C4-2B (cell line): ENCODE measurements around the gene GMFB.

Experiments used
- ZFX ChIP-seq: fragments of 450-650 bp; IDR thresholded peaks from 2 replicates; pipeline ENCODE4 v1.6.1; 2017
- TF ChIP-seq, protein P1 (sequence below): fragments of 450-650 bp; conservative IDR thresholded peaks from 2 replicates; pipeline ENCODE4 v1.5.1; 2017; ENCODE audit warnings: mild to moderate bottlenecking

- TF ChIP-seq, protein P1, sequence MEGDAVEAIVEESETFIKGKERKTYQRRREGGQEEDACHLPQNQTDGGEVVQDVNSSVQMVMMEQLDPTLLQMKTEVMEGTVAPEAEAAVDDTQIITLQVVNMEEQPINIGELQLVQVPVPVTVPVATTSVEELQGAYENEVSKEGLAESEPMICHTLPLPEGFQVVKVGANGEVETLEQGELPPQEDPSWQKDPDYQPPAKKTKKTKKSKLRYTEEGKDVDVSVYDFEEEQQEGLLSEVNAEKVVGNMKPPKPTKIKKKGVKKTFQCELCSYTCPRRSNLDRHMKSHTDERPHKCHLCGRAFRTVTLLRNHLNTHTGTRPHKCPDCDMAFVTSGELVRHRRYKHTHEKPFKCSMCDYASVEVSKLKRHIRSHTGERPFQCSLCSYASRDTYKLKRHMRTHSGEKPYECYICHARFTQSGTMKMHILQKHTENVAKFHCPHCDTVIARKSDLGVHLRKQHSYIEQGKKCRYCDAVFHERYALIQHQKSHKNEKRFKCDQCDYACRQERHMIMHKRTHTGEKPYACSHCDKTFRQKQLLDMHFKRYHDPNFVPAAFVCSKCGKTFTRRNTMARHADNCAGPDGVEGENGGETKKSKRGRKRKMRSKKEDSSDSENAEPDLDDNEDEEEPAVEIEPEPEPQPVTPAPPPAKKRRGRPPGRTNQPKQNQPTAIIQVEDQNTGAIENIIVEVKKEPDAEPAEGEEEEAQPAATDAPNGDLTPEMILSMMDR: no peak
- TF ChIP-seq ZFX: no peak
Observed at GRCh38 chr14:54524410-54524809, 35.6 kb upstream of the GMFB start.
